Fibroblast of pulmonary artery (primary cell): ENCODE data around the gene THEMIS.

Experiments used
- DNase-seq: peaks from one replicate; pipeline ENCODE4 v3.0.0-alpha.2; 2010; ENCODE audit warnings: low read depth
- H3K4me3 ChIP-seq: replicated peaks from 2 replicates; pipeline ENCODE4 v1.5.1; 2011; ENCODE audit warnings: low read depth, mild to moderate bottlenecking, control low read depth, low read length, moderate library complexity
- TF ChIP-seq, protein P1 (sequence below): IDR thresholded peaks from 2 replicates; pipeline ENCODE4 v1.5.1; 2011; ENCODE audit warnings: mild to moderate bottlenecking, control low read depth, low read length, inconsistent platforms; ENCODE audit errors: missing control alignments

The THEMIS gene

GRCh38 chr6:127855542-127856159 is 45.2 kb downstream of the THEMIS start:
- H3K4me3 ChIP-seq = no peak overlapping the region
- peak; percentile 65 for DNase-seq

GRCh38 chr6:127854009-127854408 is 46.8 kb downstream of the THEMIS start:
- H3K4me3 ChIP-seq = no peak overlapping the region
- TF ChIP-seq, protein P1, sequence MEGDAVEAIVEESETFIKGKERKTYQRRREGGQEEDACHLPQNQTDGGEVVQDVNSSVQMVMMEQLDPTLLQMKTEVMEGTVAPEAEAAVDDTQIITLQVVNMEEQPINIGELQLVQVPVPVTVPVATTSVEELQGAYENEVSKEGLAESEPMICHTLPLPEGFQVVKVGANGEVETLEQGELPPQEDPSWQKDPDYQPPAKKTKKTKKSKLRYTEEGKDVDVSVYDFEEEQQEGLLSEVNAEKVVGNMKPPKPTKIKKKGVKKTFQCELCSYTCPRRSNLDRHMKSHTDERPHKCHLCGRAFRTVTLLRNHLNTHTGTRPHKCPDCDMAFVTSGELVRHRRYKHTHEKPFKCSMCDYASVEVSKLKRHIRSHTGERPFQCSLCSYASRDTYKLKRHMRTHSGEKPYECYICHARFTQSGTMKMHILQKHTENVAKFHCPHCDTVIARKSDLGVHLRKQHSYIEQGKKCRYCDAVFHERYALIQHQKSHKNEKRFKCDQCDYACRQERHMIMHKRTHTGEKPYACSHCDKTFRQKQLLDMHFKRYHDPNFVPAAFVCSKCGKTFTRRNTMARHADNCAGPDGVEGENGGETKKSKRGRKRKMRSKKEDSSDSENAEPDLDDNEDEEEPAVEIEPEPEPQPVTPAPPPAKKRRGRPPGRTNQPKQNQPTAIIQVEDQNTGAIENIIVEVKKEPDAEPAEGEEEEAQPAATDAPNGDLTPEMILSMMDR = no peak
- peak; percentile 22 for DNase-seq

More at GRCh38 chr6:127855542-127856159, 45.2 kb downstream of the THEMIS start:
- TF ChIP-seq, protein P1 = peak; percentile 66

GRCh38 chr6:127851197-127851596 is 49.7 kb downstream of the THEMIS start:
- TF ChIP-seq, protein P1 = no peak
- DNase-seq = peak; percentile 10
- H3K4me3 ChIP-seq = no peak overlapping the region

DNA sequence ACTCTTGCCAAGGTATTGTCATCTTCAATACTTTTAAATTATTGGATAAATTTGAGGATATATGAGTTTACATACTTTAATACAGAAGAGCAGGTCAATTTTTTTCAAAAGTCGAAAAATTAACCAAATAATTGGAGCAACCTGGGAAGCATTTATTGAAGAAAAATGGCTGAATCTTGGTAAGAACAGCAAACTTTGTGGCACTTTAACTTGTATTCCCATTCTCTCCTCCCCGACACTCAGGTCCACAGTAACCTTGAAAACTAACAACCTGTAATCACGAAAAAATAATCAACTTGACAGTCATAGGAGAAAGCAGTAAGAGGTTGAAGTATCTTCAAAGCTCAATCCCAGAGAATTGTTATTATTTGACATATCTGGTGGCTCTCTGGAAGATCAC is 55.6 kb downstream of the THEMIS start:
- TF ChIP-seq, protein P1 = no peak
- DNase-seq = no peak
- H3K4me3 ChIP-seq = no peak overlapping the region

- TF ChIP-seq, protein P1 = no peak
- no peak overlapping the region for H3K4me3 ChIP-seq
- no peak for DNase-seq
These were observed 56.3 kb downstream of the THEMIS start for GRCh38 chr6:127844529-127844928.

GRCh38 chr6:127843582-127843981 is 57.3 kb downstream of the THEMIS start:
- DNase-seq = no peak
- no peak overlapping the region for H3K4me3 ChIP-seq
- TF ChIP-seq, protein P1 = no peak

GRCh38 chr6:127842562-127842961 is 58.3 kb downstream of the THEMIS start:
- no peak for DNase-seq
- TF ChIP-seq, protein P1 = no peak
- no peak overlapping the region for H3K4me3 ChIP-seq
